ENCODE results near the gene ARL14.
"Not testable (repeated sequence)": the region's sequence is repeated elsewhere in the genome, so short reads cannot be mapped to it uniquely, and the experiment has no call there.

ARL14 gene

GRCh38 chr3:160678292-160678842 is 1.4 kb downstream of the ARL14 start:
- DNase-seq: no peak

- no peak for DNase-seq
Observed at GRCh38 chr3:160684368-160684740, 7.4 kb downstream of the ARL14 start.

- DNase-seq: no peak
Observed at GRCh38 chr3:160685144-160685766, 8.3 kb downstream of the ARL14 start.

GRCh38 chr3:160686955-160687535 is 10.1 kb downstream of the ARL14 start:
- no peak for DNase-seq

- no peak for DNase-seq
Observed at GRCh38 chr3:160691151-160691550, 14.2 kb downstream of the ARL14 start.

GRCh38 chr3:160691962-160692361 is 15.0 kb downstream of the ARL14 start:
- DNase-seq: no peak

GRCh38 chr3:160693191-160693590 is 16.2 kb downstream of the ARL14 start:
- no peak for DNase-seq

GRCh38 chr3:160694345-160694744 is 17.4 kb downstream of the ARL14 start:
- no peak for DNase-seq

GRCh38 chr3:160695003-160695402 is 18.0 kb downstream of the ARL14 start:
- DNase-seq: no peak

GRCh38 chr3:160695915-160696327 is 19.0 kb downstream of the ARL14 start:
- no peak for DNase-seq

GRCh38 chr3:160697637-160698380 is 20.8 kb downstream of the ARL14 start:
- DNase-seq: no peak

- no peak for DNase-seq
Observed at GRCh38 chr3:160698599-160699195, 21.7 kb downstream of the ARL14 start.

- no peak for DNase-seq
Observed at GRCh38 chr3:160701490-160701889, 24.5 kb downstream of the ARL14 start.

GRCh38 chr3:160702290-160702689 is 25.3 kb downstream of the ARL14 start:
- no peak for DNase-seq

- DNase-seq: no peak
Observed at GRCh38 chr3:160703974-160704373, 27.0 kb downstream of the ARL14 start.

GRCh38 chr3:160707187-160707794 is 30.3 kb downstream of the ARL14 start:
- DNase-seq: no peak

- no peak for DNase-seq
Observed at GRCh38 chr3:160709477-160710182, 32.7 kb downstream of the ARL14 start.

GRCh38 chr3:160713144-160713543 is 36.2 kb downstream of the ARL14 start:
- not testable (repeated sequence) for DNase-seq

GRCh38 chr3:160719710-160720109 is 42.8 kb downstream of the ARL14 start:
- no peak for DNase-seq

- DNase-seq: no peak
Observed at GRCh38 chr3:160720123-160720746, 43.3 kb downstream of the ARL14 start.

- no peak for DNase-seq
Observed at GRCh38 chr3:160722331-160722730, 45.4 kb downstream of the ARL14 start.

- no peak for DNase-seq
Observed at GRCh38 chr3:160725338-160725737, 48.4 kb downstream of the ARL14 start.

Measured in cortex of kidney (tissue), 1 donor.